GM12878 (cell line): Measurements from ENCODE around the gene PRG3. TPM values are rescaled to one million over a fixed set of nuclear protein-coding genes. Genes with fewer than 3 reads are reported as not detected.

Experiments used
- ATAC-seq: fragments of 200-7000 bp; cut with Tn5 transposase; 3 replicates; pipeline ENCODE4 v1.9.1; 2020; ENCODE audit warnings: mild to moderate bottlenecking, moderate library complexity
- BruUV-seq: library from RNA; stranded (reverse); fragments of 400-500 nt; replicated peaks from 2 replicates; lab custom pipeline; 2021; lab: Mats Ljungman, UMichigan
- CTCF ChIA-PET: fragments of 300-600 bp; sonication (Branson Sonifier 250); formaldehyde crosslinking; extraction: SDS; loops from one replicate; lab custom pipeline; 2021; ENCODE audit warnings: inconsistent platforms; lab: Yijun Ruan, JAX
- POLR2A ChIA-PET: fragments of 350-600 bp; formaldehyde crosslinking; extraction: SDS; loops from one replicate; lab custom pipeline; 2021; ENCODE audit warnings: inconsistent platforms; lab: Charles Lee
- RAD21 ChIA-PET: fragments of 300-600 bp; sonication (Branson Sonifier 250); formaldehyde crosslinking; loops from one replicate; lab custom pipeline; 2023; ENCODE audit warnings: antibody characterized with exemption; ENCODE audit not compliant: unreplicated experiment; lab: Charles Lee
- SMC1A ChIA-PET: fragments of 300-600 bp; sonication (Branson Sonifier 250); formaldehyde crosslinking; loops from one replicate; lab custom pipeline; 2023; ENCODE audit not compliant: unreplicated experiment, uncharacterized antibody; lab: Charles Lee
- DNase-seq: peaks from one replicate; pipeline ENCODE4 v3.0.0-alpha.2; 2011; ENCODE audit warnings: low read depth, low spot score
- FAIRE-seq: peaks from 3 replicates; lab custom pipeline; 2011; peaks lifted over from hg19 to GRCh38; lab: Jason Lieb, UNC
- H2AFZ ChIP-seq: 2 replicates; pipeline ENCODE4 v1.6.0; 2011; ENCODE audit warnings: low read depth, low read length, control low read depth; ENCODE audit not compliant: control insufficient read depth
- H3K27ac ChIP-seq: 2 replicates; pipeline ENCODE4 v1.5.1; 2011; ENCODE audit warnings: control low read depth; ENCODE audit not compliant: control insufficient read depth, insufficient read depth
- H3K27me3 ChIP-seq, 2 experiments: replicated peaks in 1 of 2; 2 replicates each; pipeline versions ENCODE4 v1.6.0 to v1.6.1; 2011; ENCODE audit warnings: low read length in 1 of 2; ENCODE audit not compliant: control insufficient read depth in 2 of 2, insufficient read depth in 2 of 2
- H3K36me3 ChIP-seq, 2 experiments: 2 replicates each; pipeline ENCODE4 v1.5.1; 2011; ENCODE audit warnings: low read length in 1 of 2; ENCODE audit not compliant: control insufficient read depth in 2 of 2, insufficient read depth in 2 of 2
- H3K4me1 ChIP-seq: 2 replicates; pipeline ENCODE4 v1.6.1; 2011; ENCODE audit warnings: mild to moderate bottlenecking, low read length, moderate library complexity, mixed read lengths; ENCODE audit not compliant: control insufficient read depth, insufficient read depth
- H3K4me2 ChIP-seq: 2 replicates; pipeline ENCODE4 v1.6.0; 2011; ENCODE audit warnings: control low read depth; ENCODE audit not compliant: control insufficient read depth, insufficient read depth
- H3K4me3 ChIP-seq: fragments of 200-600 bp; sonication (generic); 2 replicates; pipeline ENCODE4 v1.5.1; 2016
- H3K79me2 ChIP-seq: 2 replicates; pipeline ENCODE4 v1.6.0; 2011; ENCODE audit warnings: low read length; ENCODE audit not compliant: control insufficient read depth, insufficient read depth
- H3K9ac ChIP-seq: 2 replicates; pipeline ENCODE4 v1.8.0; 2011; ENCODE audit warnings: low read length, control low read depth, mixed read lengths; ENCODE audit not compliant: control insufficient read depth, insufficient read depth
- H3K9me3 ChIP-seq: replicated peaks from 3 replicates; pipeline ENCODE4 v1.5.1; 2011; ENCODE audit warnings: mild to moderate bottlenecking, low read length; ENCODE audit not compliant: control insufficient read depth, insufficient read depth
- H4K20me1 ChIP-seq: 2 replicates; pipeline ENCODE4 v1.6.0; 2011; ENCODE audit not compliant: control insufficient read depth, insufficient read depth
- BCL3 ChIP-seq: IDR thresholded peaks from 2 replicates; pipeline ENCODE4 v1.6.1; 2011; ENCODE audit warnings: borderline replicate concordance, low read depth, mild to moderate bottlenecking, moderate library complexity, low read length; ENCODE audit not compliant: insufficient read depth, poor library complexity, severe bottlenecking
- BHLHE40 ChIP-seq, 2 experiments: fragments of 450-650 bp in 1 of 2; IDR thresholded peaks; 2 replicates each; pipeline ENCODE4 v1.6.1; 2011 to 2017; ENCODE audit warnings: low read depth in 2 of 2, borderline replicate concordance in 1 of 2, improper control_type of control experiment in 1 of 2, low read length in 1 of 2, mild to moderate bottlenecking in 1 of 2
- HSF1 ChIP-seq: fragments of 150-350 bp; IDR thresholded peaks from 2 replicates; pipeline ENCODE4 v1.6.1; 2014; ENCODE audit warnings: mild to moderate bottlenecking, low read depth, low read length
- IRF3 ChIP-seq: fragments of 450-650 bp; IDR thresholded peaks from 2 replicates; pipeline ENCODE4 v1.6.1; 2014; ENCODE audit warnings: mild to moderate bottlenecking
- MEF2A ChIP-seq: IDR thresholded peaks from 2 replicates; pipeline ENCODE4 v1.6.1; 2011; ENCODE audit warnings: low read depth, mild to moderate bottlenecking, low read length, moderate library complexity; ENCODE audit not compliant: insufficient read depth
- NR2C1 ChIP-seq: fragments of 450-650 bp; IDR thresholded peaks from 2 replicates; pipeline ENCODE4 v1.6.1; 2017; ENCODE audit warnings: antibody characterized with exemption, mild to moderate bottlenecking, moderate library complexity
- PAX8 ChIP-seq: fragments of 450-650 bp; IDR thresholded peaks from 2 replicates; pipeline ENCODE4 v1.6.1; 2017; ENCODE audit warnings: mild to moderate bottlenecking, moderate library complexity
- ZNF622 ChIP-seq: fragments of 450-650 bp; IDR thresholded peaks from 2 replicates; pipeline ENCODE4 v1.6.1; 2017; ENCODE audit warnings: mild to moderate bottlenecking, inconsistent platforms
- WGBS: methylation state at CpG from one replicate; pipeline ENCODE4 v1.1.6; 2016; ENCODE audit warnings: low lambda C conversion rate; ENCODE audit not compliant: insufficient replicate concordance, insufficient coverage; ENCODE audit errors: missing lambda C conversion rate; 5-methylcytosine and 5-hydroxymethylcytosine counted together
- in situ Hi-C: fragments of 300-500 bp; cut with MboI; formaldehyde crosslinking; loops from 9 replicates; pipeline ENCODE4 v1.14.3; 2018; ENCODE audit warnings: mixed read lengths
- intact Hi-C: fragments of 100-400 bp; cut with micrococcal nuclease; formaldehyde crosslinking; loops from one replicate; pipeline ENCODE4 v1.14.2; 2022; ENCODE audit not compliant: unreplicated experiment
- polyA plus RNA-seq, 11 experiments: library from polyadenylated mRNA; depleted of rRNA in 4 of 11; unstranded in 6 of 11; stranded (reverse) in 5 of 11; fragments of >200 nt; fragmentation: Nextera tagmentation in 4 of 11; fragmentation: Illumina TruSeq in 1 of 11; extraction: Ambion mirVana in 4 of 11; extraction: Trizol in 1 of 11; gene quantifications; 1 replicate in 1 of 11; 2 replicates in 10 of 11; pipeline versions ENCODE4 v1.2.1 to v1.2.3, GENCODE V29; 2011 to 2016; ENCODE audit warnings: inconsistent platforms in 2 of 11, missing spikeins in 2 of 11, low read depth in 1 of 11
- total RNA-seq, 4 experiments: library from RNA; depleted of rRNA in 3 of 4; stranded (reverse); fragments of >200 nt in 3 of 4; fragmentation: Illumina TruSeq in 1 of 4; extraction: Trizol in 1 of 4; gene quantifications; 2 replicates each; pipeline versions ENCODE4 v1.2.1 to v1.2.3, GENCODE V29; 2013 to 2021

Gene PRG3
- total and polyA plus RNA-seq, 10 of the 15 experiments (the other 5 are each of a cell fraction or from before 2014, with no cell fraction given): not detected

GRCh38 chr11:57363131-57364080 lies 17.5 kb downstream of the PRG3 start:
- Histone ChIP-seq H3K27me3 (peaks cover 0 to 3% of the 10 kb centered on the region in 2 experiments; a peak in 2 of 4 replicates), H3K36me3 (no peaks in the 10 kb centered on the region), H2AFZ (no peak overlapping the region), H3K4me3 (no peak overlapping the region), H3K79me2 (no peaks in the 10 kb centered on the region), H4K20me1 (no peaks in the 10 kb centered on the region), H3K9ac (no peak overlapping the region), H3K9me3 (no peaks in the 10 kb centered on the region), H3K4me2 (no peak overlapping the region), H3K27ac (no peak overlapping the region), H3K4me1 (no peaks in the 10 kb centered on the region)
- WGBS: 11% methylated on average over 7 of the region's 7 CpGs
- no peak for DNase-seq
- ChIA-PET RAD21 (no interaction called here), POLR2A (no interaction called here), SMC1A (interaction anchor here (1.2 to 1.5 kb wide), 3 partner anchors 11 to 130 kb away, joined by 3 to 4 read pairs (median 4); no protein-coding TSS in a partner anchor), CTCF (interaction anchor here (1.2 to 1.4 kb wide), 2 partner anchors 16 to 163 kb away, joined by 3 to 4 read pairs; no protein-coding TSS in a partner anchor)
- ATAC-seq: no peak
- intact Hi-C loops (no loop called here), in situ Hi-C loops (no loop called here)
- no TSS peak for BruUV-seq
- TF ChIP-seq MEF2A (no peak), BCL3 (no peak), PAX8 (no peak), NR2C1 (no peak), HSF1 (no peak), BHLHE40 (IDR thresholded peaks at IDR 0.05; ENCODE audit: borderline replicate concordance in 1 of 2, low read depth in 2 of 2, low read length in 1 of 2) (no peak), ZNF622 (no peak), IRF3 (no peak)
- no peak for FAIRE-seq
